Rectal smooth muscle tissue (tissue), 1 donor: Measurements from ENCODE around the gene CACNG4.
A peak's percentile ranks its signal among the peaks of the same experiment; 100 is the strongest.

Source experiments
- H3K27ac ChIP-seq: one replicate; pipeline ENCODE4 v1.7.0; 2013; ENCODE audit warnings: low read depth, low read length, inconsistent platforms
- H3K27me3 ChIP-seq: one replicate; pipeline ENCODE4 v1.7.0; 2013; ENCODE audit warnings: low read length; ENCODE audit not compliant: control insufficient read depth, insufficient read depth
- H3K36me3 ChIP-seq: one replicate; pipeline ENCODE4 v1.7.0; 2013; ENCODE audit warnings: low read length; ENCODE audit not compliant: control insufficient read depth, insufficient read depth
- H3K4me1 ChIP-seq: one replicate; pipeline ENCODE4 v1.7.0; 2013; ENCODE audit warnings: low read length; ENCODE audit not compliant: control insufficient read depth, insufficient read depth
- H3K4me3 ChIP-seq: one replicate; pipeline ENCODE4 v1.7.0; 2013; ENCODE audit warnings: low read length
- H3K9ac ChIP-seq: one replicate; pipeline ENCODE4 v1.7.0; 2013; ENCODE audit warnings: low read length

Gene CACNG4

DNA sequence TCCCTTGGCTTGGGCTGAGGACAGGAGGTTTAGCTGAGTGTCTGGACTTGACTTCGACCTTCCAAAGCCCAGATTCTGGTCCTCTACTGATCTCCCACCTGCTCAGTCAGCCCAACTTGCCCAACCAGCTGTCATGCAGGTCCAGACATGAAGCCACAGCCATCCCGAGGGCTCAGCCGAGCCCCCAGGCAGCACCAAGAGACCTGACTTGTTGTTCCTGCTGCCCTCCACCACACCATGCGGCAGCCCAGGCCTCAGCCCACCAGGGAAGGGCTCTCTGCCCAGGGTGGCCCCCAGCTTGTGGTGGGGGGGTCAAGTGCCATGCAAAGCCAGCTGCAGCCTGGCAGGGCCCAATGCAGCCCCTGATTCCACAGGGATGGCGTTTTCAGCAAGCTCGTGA lies 17.2 kb upstream of the CACNG4 start:
- H3K27me3 ChIP-seq = peaks cover 3% of the 10 kb centered on the region
- H3K4me1 ChIP-seq = peaks cover 6% of the 10 kb centered on the region
- H3K27ac ChIP-seq = no peak overlapping the region
- no peak overlapping the region for H3K9ac ChIP-seq
- H3K36me3 ChIP-seq = no peaks in the 10 kb centered on the region
- no peak overlapping the region for H3K4me3 ChIP-seq

DNA sequence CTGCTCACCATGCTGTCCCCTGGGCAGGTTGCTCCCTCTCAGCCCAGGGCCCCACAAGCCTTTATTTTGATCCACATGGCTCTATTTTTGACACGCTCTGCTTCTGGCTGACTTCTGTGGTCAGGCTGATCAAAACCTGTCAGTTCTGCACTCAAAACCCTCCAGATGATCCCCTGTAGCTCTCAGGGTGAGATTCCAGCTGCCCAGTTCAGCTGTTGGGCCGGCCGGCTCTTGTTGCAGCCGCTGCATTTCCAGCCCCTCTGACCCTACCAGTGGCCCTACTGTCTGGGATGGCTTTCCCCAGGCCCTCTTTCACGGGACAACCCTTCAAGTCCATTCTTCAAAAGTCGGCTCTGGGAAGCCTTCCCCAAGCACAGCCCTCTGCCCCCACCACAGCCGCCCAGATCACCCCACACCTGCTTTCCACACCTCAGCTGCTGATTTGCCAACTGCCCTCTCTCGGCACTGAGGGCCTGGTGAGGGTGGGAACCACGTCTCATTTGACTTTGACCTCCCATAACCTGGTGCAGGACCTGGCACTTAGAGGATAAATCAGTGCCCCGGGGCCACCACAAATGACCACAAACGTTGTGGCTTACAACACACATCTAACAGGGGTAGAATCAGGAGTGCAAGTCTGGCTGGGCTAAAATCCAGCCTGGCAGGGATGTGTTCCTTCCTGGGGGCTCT lies 16.3 kb upstream of the CACNG4 start:
- Histone ChIP-seq H3K4me3 (no peak overlapping the region), H3K9ac (no peak overlapping the region), H3K36me3 (no peaks in the 10 kb centered on the region), H3K4me1 (peaks cover 10% of the 10 kb centered on the region), H3K27me3 (peaks cover 3% of the 10 kb centered on the region), H3K27ac (no peak overlapping the region)

DNA sequence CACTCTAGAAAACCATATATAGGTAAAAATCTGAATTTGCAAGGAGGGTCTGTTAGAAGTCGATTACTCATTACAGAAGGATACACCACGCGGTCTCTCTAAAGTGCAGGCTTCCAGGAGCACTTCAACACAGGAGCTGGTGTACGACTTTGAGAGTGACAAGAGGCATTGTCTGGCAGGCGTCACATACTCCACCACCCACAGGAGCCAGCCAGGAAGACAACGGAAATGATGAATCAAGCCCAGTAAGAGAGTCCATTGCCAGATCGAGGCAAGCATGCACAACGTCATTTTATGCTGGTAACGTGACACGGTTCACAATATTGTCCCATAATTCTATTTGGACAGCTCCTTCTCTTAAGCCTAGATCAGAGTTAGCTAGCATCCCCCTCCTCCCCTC lies 15.0 kb upstream of the CACNG4 start:
- Histone ChIP-seq H3K36me3 (no peaks in the 10 kb centered on the region), H3K4me1 (peaks cover 10% of the 10 kb centered on the region), H3K27me3 (no peaks in the 10 kb centered on the region), H3K4me3 (no peak overlapping the region), H3K27ac (no peak overlapping the region), H3K9ac (no peak overlapping the region)

DNA sequence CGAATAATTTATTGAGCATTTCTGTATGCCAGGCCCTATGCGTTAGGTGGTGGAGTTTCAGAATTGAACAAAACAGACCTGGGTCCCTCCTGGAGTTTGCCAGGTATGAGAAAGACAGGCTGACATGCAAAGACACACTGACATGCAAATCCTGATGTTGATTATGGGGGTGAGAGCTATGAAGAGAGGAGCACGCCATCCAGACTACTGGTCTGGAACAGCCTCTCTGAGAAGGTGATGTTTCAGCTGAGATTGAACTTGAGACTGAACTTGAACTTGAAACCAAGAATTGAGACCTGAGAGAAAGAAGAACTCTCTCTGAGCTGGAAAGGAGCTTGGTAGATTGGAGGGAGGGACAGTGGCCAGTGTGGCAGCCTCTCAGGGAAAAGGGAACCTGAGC lies 14.2 kb upstream of the CACNG4 start:
- no peak overlapping the region for H3K27ac ChIP-seq
- no peak overlapping the region for H3K4me3 ChIP-seq
- no peaks in the 10 kb centered on the region for H3K27me3 ChIP-seq
- no peaks in the 10 kb centered on the region for H3K36me3 ChIP-seq
- no peak overlapping the region for H3K9ac ChIP-seq
- H3K4me1 ChIP-seq = peaks cover 10% of the 10 kb centered on the region

DNA sequence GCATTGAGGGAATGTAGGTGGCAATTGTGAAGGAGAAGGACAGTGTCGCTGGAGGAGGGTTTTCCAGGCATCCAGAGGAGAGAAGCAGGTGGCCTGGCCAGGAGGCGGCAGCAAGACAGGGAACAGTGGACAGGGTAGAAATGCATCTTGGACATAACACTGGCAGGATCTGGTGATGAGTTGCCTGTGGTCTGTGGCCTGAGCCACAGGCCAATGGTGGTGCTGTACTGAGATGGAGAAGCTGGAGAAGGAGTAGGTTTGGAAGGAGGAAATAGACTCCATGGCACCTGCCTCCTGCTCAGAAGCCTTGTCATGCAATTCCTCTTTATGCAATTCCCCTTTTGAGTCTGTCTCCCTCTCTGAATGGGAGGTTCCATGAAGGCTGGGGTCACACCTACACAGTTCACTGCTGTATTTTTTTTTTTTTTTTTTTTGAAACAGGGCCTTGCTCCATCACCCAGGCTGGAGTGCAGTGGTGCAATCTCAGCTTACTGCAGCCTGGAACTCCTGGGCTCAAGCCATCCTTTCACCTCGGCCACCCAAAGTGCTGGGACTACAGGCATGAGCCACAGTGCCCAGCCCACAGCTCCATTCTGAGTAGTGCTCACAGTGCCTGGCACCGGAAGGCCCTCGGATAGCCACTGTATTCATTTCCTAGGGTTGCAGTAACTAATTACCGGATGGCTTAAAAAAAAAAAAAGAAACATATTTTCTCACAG lies 13.5 kb upstream of the CACNG4 start:
- Histone ChIP-seq H3K4me1 (peaks cover 10% of the 10 kb centered on the region), H3K9ac (no peak overlapping the region), H3K27me3 (no peaks in the 10 kb centered on the region), H3K4me3 (no peak overlapping the region), H3K27ac (peak overlapping the region; percentile 59), H3K36me3 (no peaks in the 10 kb centered on the region)

DNA sequence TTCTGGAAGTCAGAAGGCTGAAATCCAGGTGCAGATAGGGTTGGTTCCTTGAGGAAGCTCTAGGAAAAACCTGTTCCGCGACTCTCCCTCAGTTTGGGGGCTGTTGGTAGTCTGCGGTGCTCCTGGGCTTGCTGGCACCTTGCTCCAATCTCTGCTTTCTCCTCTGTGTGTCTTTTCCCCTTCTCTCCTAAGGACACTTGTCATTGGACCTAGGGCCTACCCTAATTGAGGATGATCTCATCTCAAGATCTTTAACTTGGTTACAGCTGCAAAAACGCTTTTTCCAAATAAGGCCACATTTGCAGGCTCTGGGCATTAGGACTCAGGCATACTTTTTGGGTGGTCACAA lies 12.9 kb upstream of the CACNG4 start:
- Histone ChIP-seq H3K27me3 (no peaks in the 10 kb centered on the region), H3K4me3 (no peak overlapping the region), H3K36me3 (no peaks in the 10 kb centered on the region), H3K9ac (no peak overlapping the region), H3K4me1 (peaks cover 10% of the 10 kb centered on the region), H3K27ac (peak overlapping the region; percentile 59)

DNA sequence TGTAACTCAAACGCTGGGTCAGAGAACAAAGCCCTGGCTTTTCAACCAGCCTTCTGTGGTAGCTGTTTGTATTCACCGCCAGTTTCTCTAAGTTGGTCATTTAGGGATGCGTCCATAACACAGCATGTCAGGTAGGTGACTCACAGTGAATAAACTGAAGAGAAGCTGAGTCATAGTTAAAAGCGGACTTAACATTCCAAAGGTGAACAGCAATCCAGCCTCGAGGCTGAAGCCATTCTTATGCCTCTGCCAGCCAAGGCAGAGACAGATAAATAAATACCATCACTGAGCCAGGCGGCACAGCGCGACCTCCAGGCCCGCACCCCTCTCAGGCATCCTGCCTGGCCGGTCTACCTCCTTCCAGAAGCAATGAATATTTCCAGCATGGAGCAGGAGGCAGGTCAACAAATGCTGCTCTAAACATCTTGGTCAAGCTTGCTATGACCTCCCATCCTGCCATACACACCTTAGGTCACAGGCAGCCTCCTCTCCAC lies 12.4 kb upstream of the CACNG4 start:
- Histone ChIP-seq H3K27ac (peak overlapping the region; percentile 59), H3K4me3 (no peak overlapping the region), H3K4me1 (peaks cover 10% of the 10 kb centered on the region), H3K27me3 (no peaks in the 10 kb centered on the region), H3K9ac (no peak overlapping the region), H3K36me3 (no peaks in the 10 kb centered on the region)

DNA sequence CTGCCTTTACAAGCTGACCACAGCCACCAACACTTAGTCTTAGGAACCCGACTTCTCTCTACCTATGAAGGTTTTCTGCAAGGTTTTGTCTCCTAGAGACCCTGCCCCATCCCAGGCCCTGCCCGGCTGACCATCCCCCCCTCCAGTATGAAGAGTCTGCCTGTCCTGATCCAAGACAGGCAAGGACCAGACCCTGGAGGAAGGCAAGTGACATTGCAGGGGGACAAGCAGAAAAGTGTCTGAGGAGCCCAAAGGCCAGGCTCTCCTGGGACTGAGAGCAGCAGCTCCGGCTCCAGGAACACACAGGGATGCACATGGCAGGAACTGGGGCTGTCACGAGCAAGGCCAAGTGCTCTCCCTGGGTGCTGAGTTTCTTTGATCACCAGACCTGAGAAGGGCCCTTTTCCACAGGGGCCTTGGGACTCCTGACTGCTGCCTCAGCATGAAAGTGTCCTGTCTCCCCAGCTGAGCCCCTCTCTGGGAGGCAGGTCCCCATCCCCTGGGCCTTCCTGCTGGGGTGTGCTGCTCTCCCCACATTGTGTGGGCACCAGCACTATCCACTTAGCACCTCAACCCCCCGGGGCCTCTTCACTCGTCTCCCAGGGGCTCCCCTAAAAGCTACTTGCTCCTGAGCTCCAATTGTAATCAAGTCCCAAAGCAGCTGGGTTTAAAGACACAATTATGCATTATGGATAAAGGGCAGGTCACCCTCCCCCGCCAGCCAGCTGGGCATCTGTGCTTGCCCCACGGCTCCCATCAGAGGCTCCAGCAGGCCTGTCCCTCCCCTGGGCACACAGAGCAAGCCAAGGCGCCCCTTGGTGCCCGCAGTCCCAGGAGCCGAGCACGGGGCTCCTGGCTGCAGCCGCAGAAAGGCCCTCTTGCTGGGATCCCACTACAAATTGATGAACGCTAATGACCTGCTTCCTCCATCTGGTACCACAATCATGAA lies 11.6 kb upstream of the CACNG4 start:
- no peak overlapping the region for H3K9ac ChIP-seq
- peaks cover 12% of the 10 kb centered on the region for H3K4me1 ChIP-seq
- H3K4me3 ChIP-seq = no peak overlapping the region
- H3K27ac ChIP-seq = peak overlapping the region; percentile 59
- no peaks in the 10 kb centered on the region for H3K36me3 ChIP-seq
- no peaks in the 10 kb centered on the region for H3K27me3 ChIP-seq

DNA sequence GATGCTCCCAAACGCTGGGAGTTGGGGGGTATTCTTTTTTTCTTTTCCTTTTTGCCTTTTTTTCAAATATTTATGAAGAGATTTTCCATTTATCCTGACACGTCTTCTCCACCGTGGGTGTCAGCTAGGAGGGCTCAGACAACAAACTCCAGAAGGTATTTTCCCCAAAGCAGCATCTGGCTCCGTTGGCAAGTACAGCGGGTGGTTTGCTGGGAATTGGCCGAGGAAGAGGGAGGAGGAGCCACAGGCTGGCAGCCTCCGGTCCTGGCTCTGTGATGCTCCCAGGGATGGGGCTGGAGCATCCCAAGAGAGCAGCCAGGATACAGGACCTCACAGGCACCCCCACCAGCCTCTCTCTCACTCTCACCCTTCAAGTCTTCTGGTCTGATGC lies 10.9 kb upstream of the CACNG4 start:
- Histone ChIP-seq H3K27me3 (no peaks in the 10 kb centered on the region), H3K9ac (no peak overlapping the region), H3K36me3 (no peaks in the 10 kb centered on the region), H3K4me1 (peaks cover 17% of the 10 kb centered on the region), H3K4me3 (no peak overlapping the region), H3K27ac (no peak overlapping the region)

DNA sequence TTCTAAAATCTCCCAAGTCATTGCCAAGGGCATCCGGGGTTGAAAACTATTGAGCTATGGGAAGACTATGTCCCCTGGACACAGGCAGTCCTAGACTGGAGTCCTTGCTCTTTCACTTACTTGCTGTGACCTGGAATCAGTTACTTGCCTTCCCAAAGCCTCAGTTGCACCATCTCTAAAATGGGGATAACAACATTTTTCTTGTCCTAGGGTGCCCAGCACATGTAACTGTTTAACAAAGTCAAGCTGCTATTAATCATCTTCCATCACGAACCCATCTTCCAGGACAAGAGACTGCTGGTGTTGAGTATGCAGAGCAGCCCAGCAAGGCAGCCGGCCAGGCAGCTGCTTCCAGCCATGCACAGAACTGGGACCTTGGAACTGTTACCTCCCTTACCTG lies 9.9 kb upstream of the CACNG4 start:
- no peak overlapping the region for H3K27ac ChIP-seq
- H3K4me3 ChIP-seq = no peak overlapping the region
- H3K4me1 ChIP-seq = peaks cover 17% of the 10 kb centered on the region
- no peak overlapping the region for H3K9ac ChIP-seq
- no peaks in the 10 kb centered on the region for H3K36me3 ChIP-seq
- no peaks in the 10 kb centered on the region for H3K27me3 ChIP-seq

DNA sequence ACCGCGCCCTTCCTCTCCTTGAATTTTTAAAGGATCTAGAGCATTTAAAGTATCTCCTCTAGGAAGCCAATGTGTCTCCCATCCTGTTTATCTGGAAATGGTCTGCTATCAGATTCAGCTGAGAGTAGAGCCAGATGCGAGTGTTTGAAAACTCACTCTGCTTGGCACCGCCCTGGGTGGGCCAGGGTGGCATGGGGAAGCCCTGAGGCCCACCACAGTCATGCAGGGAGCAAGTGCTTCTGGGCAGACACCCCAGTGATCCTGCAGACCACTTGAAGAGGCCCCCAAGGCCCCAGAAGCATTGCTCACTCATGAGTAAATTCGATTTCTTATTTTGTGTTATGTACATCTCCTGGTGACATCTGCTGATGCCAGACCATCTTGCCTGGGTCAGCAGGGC lies 8.7 kb upstream of the CACNG4 start:
- Histone ChIP-seq H3K4me1 (peaks cover 17% of the 10 kb centered on the region), H3K27me3 (no peaks in the 10 kb centered on the region), H3K27ac (no peak overlapping the region), H3K9ac (no peak overlapping the region), H3K36me3 (no peaks in the 10 kb centered on the region), H3K4me3 (no peak overlapping the region)

DNA sequence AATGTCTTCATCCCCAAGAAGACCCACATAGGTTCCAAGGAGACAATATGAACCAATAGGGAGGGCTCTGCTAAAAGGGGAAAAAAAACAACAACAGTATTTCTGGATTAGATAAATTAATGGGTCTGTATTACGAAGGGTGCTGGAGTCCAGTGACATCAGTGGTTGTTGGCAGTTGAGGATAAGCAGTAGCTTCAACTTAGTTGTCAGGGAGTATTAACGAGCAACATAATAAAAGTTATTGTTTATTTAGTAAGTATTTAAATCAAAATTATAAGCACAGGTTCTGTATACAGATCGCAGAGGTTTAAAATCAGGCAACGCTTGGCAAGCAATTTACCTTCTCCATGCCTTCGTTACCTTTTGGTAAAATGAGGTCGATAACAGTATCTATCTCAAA lies 7.6 kb upstream of the CACNG4 start:
- Histone ChIP-seq H3K27ac (no peak overlapping the region), H3K36me3 (no peaks in the 10 kb centered on the region), H3K27me3 (no peaks in the 10 kb centered on the region)

More for the DNA sequence above, 7.6 kb upstream of the CACNG4 start:
- Histone ChIP-seq H3K4me3 (no peak overlapping the region), H3K9ac (no peak overlapping the region), H3K4me1 (peaks cover 13% of the 10 kb centered on the region)
